ENCODE results near the gene OGN.

The OGN gene

DNA sequence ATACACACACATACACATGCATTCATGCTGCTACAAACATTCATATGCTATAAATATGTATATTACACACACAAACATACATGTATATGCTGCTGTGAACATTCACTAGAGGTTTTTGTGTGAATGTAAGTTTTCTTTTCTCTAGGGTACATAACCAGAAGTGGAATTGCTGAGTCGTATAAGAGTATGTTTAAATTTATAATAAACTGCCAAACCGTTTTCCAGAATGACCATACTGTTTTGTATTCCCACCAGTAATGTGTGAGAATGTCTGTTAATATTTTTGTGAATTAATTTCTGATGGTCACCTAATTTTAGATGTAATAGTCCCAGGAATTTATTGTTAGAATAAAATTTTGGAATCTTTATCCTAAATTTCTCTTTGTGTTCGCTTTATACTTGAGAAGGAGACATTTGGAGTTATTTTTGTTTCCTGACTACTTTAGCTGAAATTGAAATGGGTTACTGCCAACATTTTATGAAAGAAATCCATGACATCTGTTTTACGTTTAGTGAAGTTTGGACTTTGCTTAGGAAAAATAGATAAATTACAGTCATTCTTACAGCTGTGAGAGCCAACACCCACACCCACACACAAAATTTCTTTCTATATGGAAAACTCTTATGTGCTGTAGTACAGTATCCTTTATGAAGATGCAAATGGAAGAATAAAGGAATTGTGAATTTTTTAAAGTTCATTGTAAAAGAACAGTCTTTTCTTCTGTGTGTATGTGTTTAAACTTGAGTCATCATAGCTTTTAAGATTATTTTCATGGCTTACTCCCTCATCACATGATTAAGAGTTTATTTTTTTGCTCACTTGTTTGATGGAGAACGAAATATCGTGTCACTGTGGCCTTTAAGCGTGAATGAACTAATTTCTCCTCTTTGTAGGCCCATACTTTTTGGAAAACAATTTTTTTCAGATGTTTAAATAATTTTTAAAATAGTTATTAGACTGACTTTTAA lies 54.3 kb downstream of the OGN start:
- H3K4me3 ChIP-seq (ENCODE audit: low read depth, low read length), result no peak overlapping the region

DNA sequence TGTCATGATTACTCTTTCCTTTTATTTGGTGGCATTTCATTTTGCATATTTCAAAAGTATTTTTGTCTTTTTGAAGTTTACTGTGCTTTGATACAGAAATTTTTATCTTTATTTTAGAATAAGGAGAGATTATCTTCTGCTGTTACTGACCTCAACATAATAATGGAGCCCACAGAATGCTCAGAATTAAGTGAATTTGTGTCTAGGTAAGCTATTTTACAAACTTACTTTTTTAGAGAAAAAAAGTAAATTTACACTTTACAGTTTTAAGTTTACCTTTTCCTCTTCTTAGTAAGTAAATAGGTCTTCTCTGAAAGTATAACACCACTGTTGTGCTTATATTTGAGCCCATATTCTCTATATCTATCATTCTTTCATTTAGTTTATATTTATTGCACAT lies 58.8 kb downstream of the OGN start:
- H3K4me3 ChIP-seq (ENCODE audit: low read depth, low read length), result no peak overlapping the region

DNA sequence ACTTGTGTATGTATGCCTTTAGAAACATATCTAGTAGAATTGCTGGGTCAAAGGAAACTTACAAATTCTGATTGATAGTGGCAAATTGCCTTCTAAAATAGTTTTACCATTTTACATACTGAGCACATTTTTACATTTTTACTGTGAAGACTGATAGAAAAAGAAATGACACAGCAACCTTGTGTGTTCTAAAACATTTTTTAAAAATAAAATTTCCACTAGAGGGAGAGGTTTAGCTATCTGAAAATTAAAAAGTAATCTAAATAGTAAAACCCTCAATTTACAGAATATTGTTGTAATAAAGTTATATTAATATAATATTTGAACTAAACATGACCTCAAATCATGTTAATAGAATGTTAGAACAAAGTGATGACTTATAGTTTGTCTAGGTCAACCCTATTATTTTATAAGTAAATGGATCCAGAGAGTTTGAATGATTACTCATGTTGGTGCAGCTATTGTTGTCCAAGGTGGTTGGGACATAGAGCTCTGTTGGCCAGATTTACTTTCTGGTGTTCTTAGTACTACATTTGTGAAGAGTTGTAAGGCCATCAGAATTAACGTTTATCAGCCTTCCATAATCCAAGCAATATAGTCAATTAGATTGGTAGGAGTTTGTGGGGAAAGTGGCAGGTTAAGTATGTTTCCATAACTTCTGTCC lies 61.4 kb downstream of the OGN start:
- H3K4me3 ChIP-seq (ENCODE audit: low read depth, low read length), result no peak overlapping the region

DNA sequence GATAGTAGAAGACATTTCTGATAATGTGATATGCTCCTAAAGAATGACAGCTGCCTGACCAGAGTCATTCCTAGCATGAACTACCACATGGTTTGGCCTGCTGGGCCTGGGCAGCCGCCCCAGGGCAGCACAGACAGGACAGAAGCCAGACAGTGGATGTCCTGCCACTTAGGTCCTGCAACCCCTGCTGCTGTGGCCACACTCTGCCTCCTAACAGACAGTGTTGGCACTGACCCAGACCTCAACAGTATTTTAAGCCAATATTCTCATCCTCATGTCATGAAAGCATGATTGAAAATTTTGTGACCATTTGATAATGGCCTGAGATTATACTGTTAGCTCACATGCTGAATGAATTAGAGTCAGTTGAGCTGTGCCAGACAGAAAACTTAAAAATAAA lies 62.8 kb downstream of the OGN start:
- no peak overlapping the region for H3K4me3 ChIP-seq (ENCODE audit: low read depth, low read length)

DNA sequence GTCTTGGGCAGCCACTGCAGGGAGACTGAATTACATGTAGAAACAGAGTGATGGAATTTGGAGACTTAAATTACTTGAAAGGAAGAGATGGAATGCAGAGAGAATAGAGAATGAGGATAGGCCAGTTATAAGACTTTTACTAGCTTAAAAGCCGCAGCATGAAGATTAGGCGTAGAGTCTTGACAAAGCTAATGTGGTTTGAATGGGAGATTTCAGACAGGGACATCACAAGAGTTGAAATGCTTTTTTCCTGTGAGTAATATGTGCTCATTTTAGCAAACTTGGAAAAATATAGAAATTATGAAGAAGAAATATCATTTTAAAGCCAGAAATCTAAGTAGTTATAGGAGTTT lies 71.1 kb downstream of the OGN start:
- no peak overlapping the region for H3K4me3 ChIP-seq (ENCODE audit: low read depth, low read length)
